NCI-H2081 treated with DMSO at 0.1 percent for 48 hours (cell line): ENCODE data around the gene GXYLT2.

ENCODE experiments used
- DNase-seq: peaks from one replicate; lab custom pipeline; 2025; lab: John Stamatoyannopoulos, UW

Gene GXYLT2

GRCh38 chr3:72938471-72939265 is 50.8 kb downstream of the GXYLT2 start:
- DNase-seq = no peak

- no peak for DNase-seq
Measured at GRCh38 chr3:72941245-72941644, 53.4 kb downstream of the GXYLT2 start.

GRCh38 chr3:72942427-72942826 is 54.6 kb downstream of the GXYLT2 start:
- DNase-seq = no peak

GRCh38 chr3:72944696-72945095 is 56.9 kb downstream of the GXYLT2 start:
- no peak for DNase-seq

GRCh38 chr3:72947715-72948490 is 60.1 kb downstream of the GXYLT2 start:
- no peak for DNase-seq

- DNase-seq = no peak
Measured at GRCh38 chr3:72949016-72949415, 61.2 kb downstream of the GXYLT2 start.

GRCh38 chr3:72950372-72950771 is 62.5 kb downstream of the GXYLT2 start:
- no peak for DNase-seq

- DNase-seq = no peak
Measured at GRCh38 chr3:72950801-72951200, 63.0 kb downstream of the GXYLT2 start.

- DNase-seq = no peak
Measured at GRCh38 chr3:72951259-72951722, 63.4 kb downstream of the GXYLT2 start.

- no peak for DNase-seq
Measured at GRCh38 chr3:72953325-72953956, 65.6 kb downstream of the GXYLT2 start.

GRCh38 chr3:72957297-72957696 is 69.5 kb downstream of the GXYLT2 start:
- DNase-seq = no peak

- DNase-seq = no peak
Measured at GRCh38 chr3:72959336-72959735, 71.5 kb downstream of the GXYLT2 start.

GRCh38 chr3:72960812-72961518 is 73.1 kb downstream of the GXYLT2 start:
- no peak for DNase-seq

- DNase-seq = no peak
Measured at GRCh38 chr3:72961752-72962151, 73.9 kb downstream of the GXYLT2 start.

- DNase-seq = no peak
Measured at GRCh38 chr3:72962317-72962716, 74.5 kb downstream of the GXYLT2 start.

- DNase-seq = no peak
Measured at GRCh38 chr3:72964633-72965032, 76.8 kb downstream of the GXYLT2 start.

- DNase-seq = no peak
Measured at GRCh38 chr3:72968266-72968664, 80.4 kb downstream of the GXYLT2 start.

GRCh38 chr3:72969766-72970165 is 81.9 kb downstream of the GXYLT2 start:
- DNase-seq = no peak

GRCh38 chr3:72970942-72971341 is 83.1 kb downstream of the GXYLT2 start:
- DNase-seq = no peak

GRCh38 chr3:72972706-72973030 is 84.8 kb downstream of the GXYLT2 start:
- no peak for DNase-seq

GRCh38 chr3:72973031-72973723 is 85.3 kb downstream of the GXYLT2 start:
- no peak for DNase-seq

GRCh38 chr3:72973786-72974185 is 85.9 kb downstream of the GXYLT2 start:
- DNase-seq = no peak
